Germinal center (tissue), 1 donor: ENCODE results near the gene TNFSF15.

Experiments used
- DNase-seq: peaks from one replicate; pipeline ENCODE4 v3.0.0; 2012; ENCODE audit warnings: mixed read lengths, low spot score

TNFSF15 gene

DNA sequence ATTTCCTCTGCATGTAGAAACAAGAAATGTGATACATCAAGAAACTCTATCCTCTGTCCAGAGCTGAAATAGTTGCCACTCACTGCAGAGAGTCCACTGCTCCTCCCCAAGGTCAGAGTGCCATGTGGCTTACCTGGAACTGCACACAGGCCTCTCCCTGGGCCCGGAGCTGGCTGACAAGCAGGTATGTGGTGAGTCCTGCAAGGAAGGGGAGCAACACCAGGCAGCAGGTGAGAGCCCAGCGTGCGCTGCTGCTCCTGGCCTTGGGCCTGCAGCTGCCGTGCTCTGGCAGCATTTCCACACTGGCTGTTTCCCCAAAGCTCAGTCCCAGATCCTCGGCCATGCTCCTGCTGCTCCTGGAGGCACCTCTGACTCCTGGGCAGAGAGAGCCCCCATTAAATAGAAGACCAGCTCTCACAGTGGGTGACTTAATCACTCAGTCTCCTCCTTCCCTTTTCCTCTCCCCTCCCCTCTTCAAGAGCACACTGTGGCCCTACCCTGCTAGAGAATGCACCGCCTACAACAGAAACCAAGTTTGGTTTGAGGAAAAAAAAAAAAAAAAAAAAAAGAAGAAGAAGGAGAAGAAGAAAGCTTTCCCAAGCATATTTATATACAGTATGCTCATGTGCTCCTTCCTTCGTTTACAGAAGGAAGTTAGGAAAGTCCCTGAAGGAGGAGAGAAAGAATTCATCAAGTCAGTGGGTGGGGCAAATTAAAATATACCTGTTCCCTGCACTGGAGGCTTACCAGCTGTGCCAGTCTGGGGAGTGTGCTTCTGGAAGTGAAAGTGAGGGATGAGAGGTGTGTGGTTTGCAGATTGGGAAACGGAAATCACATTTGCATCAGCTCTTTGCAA, at the start of gene TNFSF15:
Gene TNFSF15 (minus strand): TSS at position 370 of the 856 bp plus-strand sequence. CDS start 27 bp downstream, at position 343.
- DNase-seq = peak; percentile 63

DNA sequence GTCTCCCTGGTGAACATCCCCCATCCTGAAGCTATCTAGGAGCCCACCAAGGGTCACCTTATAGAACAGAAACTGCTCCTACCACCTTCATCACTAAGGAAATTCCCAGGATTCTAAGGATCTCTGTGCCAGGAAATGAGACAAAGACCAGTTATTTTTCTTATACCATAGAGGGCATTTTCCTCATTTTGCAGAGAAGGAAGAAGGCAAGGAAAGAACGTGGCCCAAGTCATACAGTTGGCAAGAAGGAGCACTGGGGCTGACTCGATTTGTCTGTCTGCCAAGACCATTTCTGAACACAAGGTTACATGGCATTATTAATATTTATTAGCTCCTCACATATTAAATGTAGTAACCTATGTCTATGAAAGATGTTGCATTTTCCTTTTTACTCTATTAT, 49.6 kb upstream of the TNFSF15 start:
- DNase-seq = no peak

DNA sequence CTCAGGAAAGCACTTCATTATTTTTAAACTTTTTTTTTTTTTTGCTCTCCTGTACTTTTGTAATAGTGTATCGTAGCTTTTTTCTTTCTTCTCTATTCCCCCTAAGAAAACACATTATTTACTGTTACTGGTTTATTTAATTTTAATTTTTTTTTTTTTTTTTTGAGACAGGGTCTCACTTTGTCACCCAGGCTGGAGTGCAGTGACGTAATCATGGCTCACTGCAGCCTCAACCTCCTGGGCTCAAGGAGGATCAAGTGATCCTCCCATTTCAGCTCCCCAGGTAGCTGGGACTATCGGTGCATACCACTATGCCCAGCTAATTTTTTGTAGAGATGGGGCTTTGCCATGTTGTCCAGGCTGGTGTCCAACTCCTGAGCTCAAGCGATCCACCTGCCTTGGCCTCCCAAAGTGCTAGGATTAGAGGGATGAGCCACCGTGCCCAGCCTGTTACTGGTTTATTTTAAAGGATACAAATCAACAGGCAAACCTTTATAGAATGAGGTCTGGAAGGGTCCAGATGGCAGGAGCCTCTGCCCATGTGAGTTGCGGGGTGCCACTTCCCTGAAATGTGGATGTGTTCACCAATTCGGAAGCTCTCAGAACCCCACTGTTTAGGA, 49.0 kb upstream of the TNFSF15 start:
- no peak for DNase-seq

DNA sequence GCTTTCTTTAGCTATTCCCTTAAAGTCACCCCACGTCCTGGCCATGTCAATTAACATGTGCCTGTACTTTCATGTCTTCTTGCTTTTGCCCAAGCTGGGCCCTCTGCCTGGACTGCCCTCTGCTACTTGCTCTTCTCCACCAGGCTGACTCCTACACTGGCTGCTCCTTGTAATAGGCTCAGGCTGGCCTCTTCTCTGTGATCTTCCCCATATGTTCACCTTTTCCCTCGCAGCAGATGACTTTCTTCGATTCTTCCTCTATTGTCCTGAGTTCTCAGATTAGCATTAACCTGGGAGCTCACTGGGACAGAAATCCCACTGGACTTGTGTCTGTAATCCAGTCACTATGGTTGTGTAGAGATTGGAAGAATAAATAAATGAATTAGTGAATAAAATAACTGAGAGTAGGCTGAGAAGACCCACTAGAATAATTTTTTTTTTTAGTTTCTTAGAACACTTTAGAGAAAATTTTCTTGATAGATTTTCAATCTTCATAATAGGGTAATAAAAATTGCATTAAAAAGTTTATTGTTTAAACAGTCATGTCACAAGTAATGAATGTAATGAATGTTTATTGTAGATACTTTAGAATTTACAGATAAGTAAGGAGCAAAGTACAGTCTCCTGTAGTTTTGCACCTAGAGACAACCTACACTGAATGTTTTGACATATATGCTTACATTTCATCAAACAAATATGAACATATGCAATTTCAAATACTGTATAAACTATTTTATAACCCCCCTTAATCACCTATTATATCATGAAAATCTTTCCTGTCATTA, 47.4 kb upstream of the TNFSF15 start:
- DNase-seq = no peak

DNA sequence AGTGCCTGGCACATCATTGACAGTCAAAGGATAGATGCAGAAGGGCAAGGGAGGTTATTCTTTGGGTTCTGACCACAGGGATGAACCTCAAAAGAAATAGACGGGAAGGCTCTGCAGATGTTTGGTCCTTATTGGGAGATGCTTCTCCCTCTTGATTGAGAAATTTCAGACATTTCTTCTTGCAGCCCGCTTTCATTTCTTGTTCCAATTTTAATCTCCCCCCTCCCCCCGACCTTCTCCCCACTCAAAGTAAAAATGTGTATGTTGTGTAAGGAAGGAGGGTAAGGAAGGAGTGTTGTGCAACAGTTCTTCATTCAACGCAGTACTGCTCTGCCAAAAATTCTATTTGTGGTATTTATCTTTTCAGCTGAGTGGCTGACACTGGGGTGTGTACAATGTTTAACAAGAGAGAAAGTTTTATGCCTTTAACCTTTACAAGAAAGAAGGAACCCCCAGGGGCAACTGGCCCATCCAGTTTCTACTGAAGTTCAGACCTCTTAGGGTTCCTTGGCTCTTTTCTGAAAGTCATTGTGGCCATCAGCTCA, 46.3 kb upstream of the TNFSF15 start:
- DNase-seq = no peak

DNA sequence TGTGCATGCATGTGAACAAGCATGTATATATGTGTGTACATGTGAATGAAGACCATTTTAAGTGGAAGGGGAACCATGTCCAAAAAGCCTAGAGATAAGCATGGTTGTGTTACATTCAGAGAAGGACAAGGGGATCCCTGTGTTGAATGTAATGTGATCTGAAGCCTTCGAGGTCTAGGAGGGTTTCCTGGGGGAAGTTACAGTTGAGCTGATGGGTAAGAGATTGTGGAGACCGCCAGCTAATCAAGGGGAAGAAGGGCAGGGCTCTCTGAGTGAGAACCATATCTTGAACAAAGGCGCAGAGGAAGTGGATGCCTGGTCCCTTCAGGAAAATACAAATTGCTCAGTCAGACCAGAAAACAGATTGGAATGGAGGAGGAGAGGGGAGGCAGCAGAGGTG, 45.5 kb upstream of the TNFSF15 start:
- DNase-seq = no peak

DNA sequence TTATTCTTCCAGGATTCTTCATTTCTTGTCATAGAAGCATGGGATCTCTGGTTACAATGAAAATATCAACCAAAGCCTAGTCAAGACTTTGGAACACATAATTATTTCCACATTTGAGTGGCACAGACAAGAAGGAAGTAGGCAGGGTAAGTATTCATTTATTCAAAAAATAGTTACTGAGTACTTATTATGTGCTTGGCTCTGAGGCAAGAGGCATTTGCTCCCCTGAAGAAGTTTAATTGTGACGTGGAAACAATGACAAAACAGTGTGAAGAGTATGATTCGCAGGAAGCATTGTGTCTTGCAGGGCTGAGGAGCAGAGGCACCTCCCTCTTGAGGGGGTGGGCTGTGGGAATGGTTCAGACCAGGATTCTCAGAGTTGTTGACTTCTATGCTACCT, 45.0 kb upstream of the TNFSF15 start:
- DNase-seq = no peak

DNA sequence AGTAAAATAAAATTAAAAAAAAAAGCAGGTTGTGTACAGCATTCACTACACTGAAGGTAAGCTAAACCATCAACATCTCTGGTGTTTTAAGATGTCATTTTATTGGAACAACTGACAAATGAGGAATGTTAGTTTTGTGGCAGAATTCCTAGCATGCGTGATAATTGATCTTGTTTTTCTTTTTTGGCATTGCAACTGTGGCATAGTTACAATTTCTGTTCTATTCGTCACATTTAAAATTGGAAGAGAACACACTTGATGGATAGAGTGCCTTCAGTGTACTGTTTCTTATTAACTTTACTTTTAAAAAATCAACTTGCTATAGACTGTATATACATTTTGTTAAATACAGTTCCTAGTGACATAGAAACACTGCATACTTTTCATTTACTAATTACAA, 43.6 kb upstream of the TNFSF15 start:
- no peak for DNase-seq

DNA sequence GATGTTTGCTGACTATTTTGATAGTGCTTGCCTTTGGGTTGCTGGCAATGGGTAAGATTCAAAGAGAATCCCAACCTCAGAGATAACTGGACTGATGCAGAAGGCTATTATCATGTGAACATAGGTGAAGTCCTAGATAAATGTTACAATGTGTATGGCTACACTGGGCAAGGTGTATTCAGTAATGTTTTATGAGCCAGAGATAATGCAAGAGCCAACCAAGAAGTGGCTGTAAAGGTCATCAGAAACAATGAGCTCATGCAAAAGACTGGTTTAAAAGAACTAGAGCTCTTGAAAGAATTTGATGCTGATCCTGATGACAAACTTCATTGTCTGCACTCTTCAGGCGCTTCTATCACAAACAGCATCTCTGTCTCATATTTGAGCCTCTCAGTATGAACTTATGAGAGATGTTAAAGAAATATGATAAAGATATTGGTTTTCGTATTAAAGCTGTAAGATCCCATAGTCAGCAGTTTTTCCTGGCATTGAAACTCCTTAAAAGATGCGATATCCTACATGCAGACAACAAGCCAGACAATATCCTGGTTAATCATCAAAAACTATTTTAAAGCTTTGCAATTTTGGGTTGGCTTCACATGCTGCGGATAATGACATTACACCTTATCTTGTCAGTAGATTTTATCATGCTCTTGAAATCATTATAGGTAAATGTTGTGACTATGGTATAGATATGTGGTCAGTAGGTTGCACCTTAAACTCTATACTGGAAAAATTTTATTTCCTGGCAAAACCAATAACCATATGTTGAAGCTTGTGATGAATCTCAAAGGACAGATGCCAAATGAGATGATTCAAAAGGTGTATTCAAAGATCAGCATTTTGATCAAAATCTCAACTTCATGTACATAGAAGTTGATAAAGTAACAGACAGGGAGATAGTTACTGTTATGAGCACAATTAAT, 41.9 kb upstream of the TNFSF15 start:
- DNase-seq = no peak

DNA sequence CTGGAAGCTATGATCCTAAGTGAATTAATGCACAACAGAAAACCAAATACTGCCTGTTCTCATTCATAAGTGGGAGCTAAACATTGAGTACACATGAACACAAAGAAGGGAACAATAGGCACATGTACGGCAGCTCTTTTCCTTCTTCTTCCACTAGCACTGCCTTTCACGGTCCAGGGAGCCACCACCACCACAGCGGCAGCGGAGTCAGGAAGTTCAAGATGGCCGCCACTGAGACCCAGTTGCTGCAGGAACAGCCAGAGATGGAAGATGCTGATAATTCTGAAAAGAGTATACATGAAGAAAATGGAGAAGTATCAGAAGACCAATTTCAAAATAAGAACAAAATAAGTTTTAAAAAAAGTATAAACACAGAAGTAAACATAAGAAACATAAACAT, 39.5 kb upstream of the TNFSF15 start:
- no peak for DNase-seq

DNA sequence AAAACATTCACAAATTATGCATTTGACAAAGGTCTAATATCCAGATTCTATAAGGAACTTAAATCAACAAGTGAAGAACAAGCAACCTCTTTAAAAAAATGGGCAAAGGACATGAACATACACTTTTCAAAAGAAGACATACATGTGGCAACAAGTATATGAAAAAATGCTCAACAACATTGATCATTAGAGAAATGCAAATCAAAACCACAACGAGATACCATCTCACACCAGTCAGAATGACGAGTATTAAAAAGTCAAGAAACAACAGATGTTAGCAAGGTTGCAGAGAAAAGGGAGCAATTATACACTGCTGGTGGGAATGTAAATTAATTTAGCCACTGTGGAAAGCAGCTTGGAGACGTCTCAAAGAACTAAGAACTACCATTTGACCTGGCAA, 38.9 kb upstream of the TNFSF15 start:
- DNase-seq = no peak

DNA sequence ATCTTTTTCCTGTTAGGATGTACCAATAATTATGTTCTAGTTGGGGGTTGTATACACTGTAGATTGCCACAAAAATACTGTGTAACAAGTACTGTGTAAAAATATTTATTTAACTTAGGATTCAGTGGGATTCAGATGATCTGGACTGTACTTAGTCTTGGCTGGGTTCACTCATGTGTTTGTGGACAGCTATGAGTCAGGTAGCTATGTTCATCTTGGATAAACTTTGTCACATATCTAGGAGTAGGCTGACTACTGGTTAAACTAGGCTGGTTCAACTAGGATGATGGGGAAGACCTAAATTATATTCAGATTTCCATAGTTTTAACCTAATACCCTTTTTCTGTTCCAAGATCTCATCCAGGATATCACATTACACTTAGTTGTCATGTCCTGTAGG, 32.1 kb upstream of the TNFSF15 start:
- no peak for DNase-seq

DNA sequence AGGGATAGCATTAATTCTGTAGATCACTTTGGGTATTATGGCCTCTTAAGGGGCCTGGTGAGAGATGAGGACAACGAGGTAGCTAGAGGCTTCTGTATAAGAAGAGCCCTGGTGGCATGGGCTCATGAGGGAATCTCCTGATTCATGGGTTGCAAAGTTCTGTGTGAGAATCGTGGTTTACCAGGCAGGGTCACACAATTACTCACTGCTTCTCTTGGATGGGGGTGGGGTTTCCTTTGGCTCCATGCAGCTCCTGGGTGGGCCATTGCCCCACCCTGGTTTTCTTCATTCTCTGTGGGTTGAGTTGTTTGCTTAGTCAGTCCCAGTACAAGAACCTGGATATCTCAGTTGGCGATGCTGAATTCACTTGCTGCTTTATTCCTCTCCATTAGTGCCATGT, 30.9 kb upstream of the TNFSF15 start:
- no peak for DNase-seq

DNA sequence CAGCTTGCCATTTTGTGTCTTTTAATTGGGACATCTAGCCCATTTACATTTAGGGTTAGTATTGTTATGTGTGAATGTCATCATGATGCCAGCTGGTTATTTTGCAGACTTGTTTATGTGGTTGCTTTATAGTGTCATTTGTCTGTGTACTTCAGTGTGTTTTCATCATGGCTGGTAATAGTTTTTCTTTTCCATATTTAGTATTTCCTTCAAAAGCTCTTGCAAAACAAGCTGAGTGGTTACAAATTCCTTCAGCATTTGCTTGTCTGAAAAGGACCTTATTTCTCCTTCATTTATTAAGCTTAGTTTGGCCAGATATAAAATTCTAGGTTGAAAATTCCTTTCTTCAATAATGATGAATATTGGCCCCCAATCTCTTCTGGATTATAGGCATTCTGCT, 28.5 kb upstream of the TNFSF15 start:
- DNase-seq = no peak

DNA sequence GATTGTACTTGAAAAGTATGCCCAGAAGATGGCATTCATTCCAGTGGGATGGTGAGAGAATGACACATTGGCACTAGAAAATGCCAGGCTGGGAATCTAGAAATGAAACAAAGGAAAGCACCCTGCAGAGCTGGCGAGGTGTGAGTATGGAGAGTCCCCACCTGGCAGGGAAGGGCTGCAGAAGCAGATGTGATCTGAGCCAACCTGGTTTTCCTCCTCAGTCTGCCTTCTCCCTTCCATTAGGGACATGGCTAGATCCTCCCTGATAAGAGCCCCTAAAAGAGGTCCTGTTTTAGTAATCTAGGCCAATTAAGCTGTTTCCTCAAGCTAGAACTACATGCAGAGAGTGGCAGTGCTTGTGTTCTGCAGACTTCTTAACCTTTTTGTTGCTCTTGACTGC, 24.7 kb upstream of the TNFSF15 start:
- DNase-seq = no peak

DNA sequence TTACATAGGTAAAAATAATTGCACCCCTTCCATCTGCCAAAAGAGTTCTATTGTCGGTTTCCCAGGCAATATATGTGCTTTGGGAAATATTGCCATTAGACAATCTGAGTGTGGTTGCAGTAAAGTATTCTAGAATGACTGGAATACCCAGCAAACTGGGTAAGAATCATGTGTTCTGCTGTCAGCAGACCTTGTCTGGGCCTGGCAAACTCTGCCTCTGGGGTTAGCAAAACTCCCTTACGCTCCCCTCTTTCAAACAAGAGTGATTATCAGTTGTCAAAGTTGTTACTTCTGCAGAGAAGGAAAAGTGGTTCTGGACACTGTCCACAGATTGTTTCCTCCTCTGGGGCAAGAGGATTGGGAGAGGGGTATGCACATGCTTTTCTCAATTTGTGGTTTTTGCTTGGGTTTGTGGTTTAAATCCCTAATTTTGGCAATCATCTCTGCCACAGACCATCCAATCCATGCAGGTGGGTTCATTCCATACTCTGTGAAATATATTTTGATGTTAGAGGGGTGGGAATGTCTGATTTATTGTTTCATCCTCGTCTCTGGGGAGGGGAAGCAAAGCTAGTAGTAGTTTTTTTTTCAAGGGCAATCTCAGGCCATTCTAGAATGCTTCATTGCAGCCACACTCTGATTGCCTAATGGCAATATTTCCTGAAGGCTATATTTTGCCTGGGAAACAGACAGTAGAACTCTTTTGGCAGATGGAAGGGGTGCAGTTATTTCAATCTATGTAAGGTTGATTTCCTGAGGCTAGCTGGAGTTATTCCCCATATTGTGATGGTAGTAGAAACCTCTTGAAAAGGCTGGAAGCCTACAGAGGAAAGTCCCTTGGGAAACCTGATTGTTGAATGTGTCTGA, 24.0 kb upstream of the TNFSF15 start:
- no peak for DNase-seq

DNA sequence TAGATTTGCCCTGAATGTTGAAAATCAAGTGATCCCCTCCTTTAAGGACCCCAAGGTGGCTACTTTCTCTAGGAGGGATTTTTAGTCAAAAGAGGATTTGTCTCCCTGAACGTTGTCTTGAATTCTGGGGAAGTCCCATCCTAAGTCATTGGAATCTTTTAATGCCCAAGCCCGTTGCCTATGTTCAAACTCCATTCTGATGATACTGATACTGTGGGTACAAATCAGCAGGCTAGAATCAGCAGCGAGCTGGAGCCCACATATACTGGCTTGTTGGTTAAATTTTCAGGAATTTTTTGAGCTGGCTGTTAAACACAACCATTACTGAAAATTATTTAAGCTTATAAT, 22.4 kb upstream of the TNFSF15 start:
- no peak for DNase-seq

DNA sequence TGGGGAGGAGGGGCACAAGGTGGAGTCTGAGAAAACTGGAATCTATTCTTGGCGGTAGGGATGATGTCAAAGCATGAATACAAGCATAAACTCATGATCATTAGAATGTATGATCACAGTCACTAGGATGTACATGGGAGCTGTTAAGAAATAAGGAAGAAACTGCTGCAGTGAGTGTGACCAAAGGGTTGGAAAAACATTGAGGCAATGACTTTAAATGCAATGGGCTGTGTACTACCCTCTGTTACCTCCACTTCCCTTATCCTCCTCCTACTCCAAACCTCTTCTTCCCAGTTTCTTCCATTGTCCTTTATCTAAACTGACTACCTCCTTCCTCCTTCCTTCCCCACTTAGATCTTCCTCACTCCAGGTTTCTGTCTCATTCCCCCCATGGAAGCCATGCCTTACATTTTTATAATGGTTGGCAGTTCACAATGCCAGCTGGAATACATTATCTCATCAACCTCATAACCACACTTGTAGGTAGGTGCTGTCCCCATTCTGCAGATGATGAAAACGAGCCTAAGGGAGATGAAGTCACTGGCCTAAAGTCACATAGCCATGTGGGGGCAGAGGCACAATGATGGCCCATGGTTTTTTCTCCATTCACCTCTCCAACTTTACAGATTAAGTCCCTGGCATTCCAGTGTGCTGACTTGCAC, 21.9 kb upstream of the TNFSF15 start:
- DNase-seq = no peak

DNA sequence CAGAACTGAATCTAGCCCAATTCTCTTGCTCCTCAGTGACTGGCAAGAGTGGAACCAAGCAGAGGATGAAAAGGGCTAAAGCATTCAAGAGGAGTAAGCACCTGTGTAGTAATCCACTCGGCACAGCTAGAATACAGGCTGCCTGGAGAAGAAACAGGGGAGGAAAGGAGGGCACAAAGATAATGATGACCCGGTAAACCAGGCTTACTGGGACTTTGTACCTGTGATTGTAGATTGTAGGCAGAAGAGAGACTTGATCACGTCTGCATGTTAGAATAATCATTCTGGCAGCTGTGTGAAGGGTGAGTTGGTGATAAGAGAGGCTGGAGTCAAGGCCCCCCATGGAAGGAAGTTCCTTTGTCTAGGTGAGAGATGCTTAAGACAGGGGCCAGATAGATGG, 20.6 kb upstream of the TNFSF15 start:
- DNase-seq = no peak

DNA sequence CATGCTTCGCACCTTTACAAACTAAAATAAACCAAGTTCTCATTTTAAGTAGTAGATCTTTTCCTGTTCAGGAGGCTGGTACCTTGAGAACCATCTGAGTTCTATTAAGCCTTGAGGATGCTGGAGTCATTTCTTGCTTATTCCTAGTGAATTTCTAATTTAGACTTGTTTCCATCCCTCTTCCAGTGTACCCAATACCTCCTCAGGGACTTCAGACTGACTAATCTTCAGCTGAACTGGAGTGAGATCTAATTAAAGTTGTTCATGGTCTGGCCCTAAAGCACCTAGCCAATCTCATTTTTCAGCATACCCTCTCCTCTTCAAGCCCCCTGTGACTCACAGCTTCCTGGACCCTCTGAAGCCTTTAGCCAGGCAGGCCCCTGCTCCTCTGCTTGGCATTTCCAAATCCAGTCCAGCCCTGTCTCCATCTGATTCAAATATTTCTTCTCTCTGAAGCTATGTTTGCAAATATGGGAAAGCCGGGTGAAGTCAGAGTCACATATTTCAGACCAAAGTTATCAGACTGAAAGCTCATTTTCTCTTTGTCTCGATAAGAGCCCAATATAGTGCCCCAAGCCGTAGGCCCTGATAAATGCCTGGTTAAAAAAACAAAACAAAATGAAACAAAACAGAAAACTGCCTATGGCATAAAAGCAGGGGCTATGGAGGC, 19.4 kb upstream of the TNFSF15 start:
- DNase-seq = no peak
